IMR-90 (cell line): Measurements from ENCODE around the gene LRFN2. TPM values are rescaled to one million over a fixed set of nuclear protein-coding genes. Genes with fewer than 3 reads are reported as not detected.

Experiments
- ATAC-seq: fragments of 200-7000 bp; cut with Tn5 transposase; 2 replicates; pipeline ENCODE4 v1.9.1; 2020; ENCODE audit warnings: low read depth, mild to moderate bottlenecking, moderate library complexity
- BruUV-seq: library from RNA; stranded (reverse); fragments of 400-500 nt; replicated peaks from 2 replicates; lab custom pipeline; 2021; lab: Mats Ljungman, UMichigan
- CTCF ChIA-PET: fragments of 300-600 bp; formaldehyde crosslinking; extraction: SDS; loops from one replicate; lab custom pipeline; 2021; ENCODE audit warnings: antibody characterized with exemption; lab: Yijun Ruan, JAX
- POLR2A ChIA-PET: fragments of 300-600 bp; sonication (Branson Sonifier 250); formaldehyde crosslinking; loops from one replicate; lab custom pipeline; 2022; ENCODE audit warnings: antibody characterized with exemption; ENCODE audit not compliant: unreplicated experiment; lab: Charles Lee
- DNase-seq: peaks from one replicate; pipeline ENCODE4 v3.0.0; 2013
- H2AFZ ChIP-seq: replicated peaks from 2 replicates; pipeline ENCODE3; 2013; ENCODE audit warnings: low read length, mild to moderate bottlenecking; ENCODE audit not compliant: poor library complexity
- H2AK5ac ChIP-seq: 2 replicates; pipeline ENCODE4 v1.6.1; 2013; ENCODE audit warnings: low read depth, low read length, inconsistent platforms
- H2AK9ac ChIP-seq: replicated peaks from 2 replicates; pipeline ENCODE3; 2013; ENCODE audit warnings: mild to moderate bottlenecking, low read depth, low read length, moderate library complexity; ENCODE audit not compliant: poor library complexity
- H2BK120ac ChIP-seq: 2 replicates; pipeline ENCODE4 v1.6.1; 2013; ENCODE audit warnings: low read depth, low read length, inconsistent platforms
- H2BK15ac ChIP-seq: 3 replicates; pipeline ENCODE4 v1.6.1; 2013; ENCODE audit warnings: low read depth, low read length, inconsistent platforms
- H2BK20ac ChIP-seq: 2 replicates; pipeline ENCODE4 v1.6.1; 2013; ENCODE audit warnings: low read depth, mild to moderate bottlenecking, inconsistent platforms, low read length, moderate library complexity
- H2BK5ac ChIP-seq: 2 replicates; pipeline ENCODE4 v1.6.1; 2013; ENCODE audit warnings: mild to moderate bottlenecking, low read depth, low read length, inconsistent platforms; ENCODE audit not compliant: poor library complexity, severe bottlenecking
- H3K14ac ChIP-seq: replicated peaks from 2 replicates; pipeline ENCODE4 v1.6.1; 2013; ENCODE audit warnings: low read depth, low read length, inconsistent platforms
- H3K18ac ChIP-seq: 2 replicates; pipeline ENCODE4 v1.6.1; 2013; ENCODE audit warnings: low read depth, low read length, control low read depth
- H3K23ac ChIP-seq: 2 replicates; pipeline ENCODE4 v1.6.1; 2013; ENCODE audit warnings: low read depth, low read length, inconsistent platforms
- H3K27ac ChIP-seq: 2 replicates; pipeline ENCODE4 v1.5.1; 2013; ENCODE audit warnings: mild to moderate bottlenecking, control low read depth, low read length; ENCODE audit not compliant: insufficient read depth
- H3K27me3 ChIP-seq: 2 replicates; pipeline ENCODE4 v1.6.1; 2013; ENCODE audit warnings: low read length; ENCODE audit not compliant: control insufficient read depth, insufficient read depth
- H3K36me3 ChIP-seq: 2 replicates; pipeline ENCODE4 v1.6.1; 2013; ENCODE audit warnings: low read length, mixed read lengths; ENCODE audit not compliant: control insufficient read depth, insufficient read depth
- H3K4ac ChIP-seq: 2 replicates; pipeline ENCODE4 v1.6.1; 2013; ENCODE audit warnings: low read depth, low read length, inconsistent platforms
- H3K4me1 ChIP-seq: 2 replicates; pipeline ENCODE4 v1.6.1; 2013; ENCODE audit warnings: low read length, mixed read lengths; ENCODE audit not compliant: control insufficient read depth, insufficient read depth
- H3K4me2 ChIP-seq: 2 replicates; pipeline ENCODE4 v1.6.1; 2013; ENCODE audit warnings: low read depth, mild to moderate bottlenecking, control low read depth, low read length, moderate library complexity
- H3K4me3 ChIP-seq: 2 replicates; pipeline ENCODE4 v1.5.1; 2013; ENCODE audit warnings: low read depth, mild to moderate bottlenecking, control low read depth, low read length, moderate library complexity; ENCODE audit not compliant: insufficient read depth
- H3K56ac ChIP-seq: 2 replicates; pipeline ENCODE4 v1.6.1; 2013; ENCODE audit warnings: low read length, inconsistent platforms; ENCODE audit not compliant: insufficient read depth; ENCODE audit errors: extremely low read depth
- H3K79me1 ChIP-seq, 2 experiments: 2 replicates each; pipeline ENCODE4 v1.6.1; 2013; ENCODE audit warnings: low read length in 2 of 2, inconsistent platforms in 1 of 2, low read depth in 1 of 2
- H3K9ac ChIP-seq: 2 replicates; pipeline ENCODE4 v1.6.1; 2013; ENCODE audit warnings: low read depth, low read length, control low read depth
- H3K9me1 ChIP-seq: 2 replicates; pipeline ENCODE4 v1.6.1; 2013; ENCODE audit warnings: low read length, inconsistent platforms; ENCODE audit not compliant: insufficient read depth
- H3K9me3 ChIP-seq: 2 replicates; pipeline ENCODE4 v1.6.1; 2013; ENCODE audit warnings: low read length; ENCODE audit not compliant: control insufficient read depth, insufficient read depth
- H4K20me1 ChIP-seq: 2 replicates; pipeline ENCODE4 v1.6.1; 2013; ENCODE audit warnings: low read length, inconsistent platforms; ENCODE audit not compliant: insufficient read depth
- H4K5ac ChIP-seq: 2 replicates; pipeline ENCODE4 v1.6.1; 2013; ENCODE audit warnings: mild to moderate bottlenecking, low read depth, low read length, control low read depth
- H4K8ac ChIP-seq, 2 experiments: 2 replicates each; pipeline ENCODE4 v1.6.1; 2013; ENCODE audit warnings: low read depth in 2 of 2, low read length in 2 of 2, control low read depth in 1 of 2, inconsistent platforms in 1 of 2
- H4K91ac ChIP-seq: 2 replicates; pipeline ENCODE4 v1.6.1; 2013; ENCODE audit warnings: low read depth, low read length, inconsistent platforms; ENCODE audit not compliant: insufficient read depth
- CEBPB ChIP-seq: IDR thresholded peaks from 2 replicates; pipeline ENCODE4 v1.6.1; 2012; ENCODE audit warnings: low read depth, low read length, improper control_type of control experiment
- CTCF ChIP-seq: conservative IDR thresholded peaks from 2 replicates; pipeline ENCODE4 v1.5.1; 2012; ENCODE audit warnings: mild to moderate bottlenecking, low read depth, low read length, improper control_type of control experiment
- RAD21 ChIP-seq: IDR thresholded peaks from 2 replicates; pipeline ENCODE4 v1.6.1; 2012; ENCODE audit warnings: low read length, improper control_type of control experiment
- RFX5 ChIP-seq: IDR thresholded peaks from 2 replicates; pipeline ENCODE4 v1.8.0; 2012; ENCODE audit warnings: low read depth, mild to moderate bottlenecking, low read length, moderate library complexity
- SMC3 ChIP-seq: fragments of 150-350 bp; IDR thresholded peaks from 2 replicates; pipeline ENCODE4 v1.6.1; 2016; ENCODE audit warnings: low read depth, mild to moderate bottlenecking, antibody characterized with exemption, low read length, moderate library complexity
- USF2 ChIP-seq: fragments of 150-350 bp; IDR thresholded peaks from 2 replicates; pipeline ENCODE4 v1.6.1; 2017; ENCODE audit warnings: mild to moderate bottlenecking, antibody characterized with exemption, low read length, low read depth
- WGBS, 2 experiments: methylation state at CpG; one replicate each; pipeline versions ENCODE4 v1.1.5 to v1.1.7; 2013; ENCODE audit warnings: missing lambda C conversion rate in 2 of 2; ENCODE audit not compliant: insufficient read length in 1 of 2; ENCODE audit errors: extremely low coverage in 2 of 2; 5-methylcytosine and 5-hydroxymethylcytosine counted together
- dilution Hi-C: fragments of 300-500 bp; cut with HindIII; formaldehyde crosslinking; loops from one replicate; pipeline ENCODE4 v1.14.3; 2018; ENCODE audit warnings: low sequenced_read_pairs; ENCODE audit not compliant: unreplicated experiment
- in situ Hi-C: fragments of 300-500 bp; cut with MboI; formaldehyde crosslinking; loops from 3 replicates; pipeline ENCODE4 v1.14.3; 2019; ENCODE audit warnings: low sequenced_read_pairs, inconsistent platforms, mixed read lengths
- intact Hi-C: fragments of 100-400 bp; cut with micrococcal nuclease; formaldehyde crosslinking; loops from 2 replicates; pipeline ENCODE4 v1.10.0; 2022
- polyA plus RNA-seq, 3 experiments: library from polyadenylated mRNA; depleted of rRNA; stranded (reverse); fragments of >200 nt; gene quantifications; 2 replicates each; pipeline ENCODE4 v1.2.3, GENCODE V29; 2012; ENCODE audit warnings: low replicate concordance in 1 of 3
- total RNA-seq: library from RNA; depleted of rRNA; stranded (reverse); fragments of >200 nt; gene quantifications from 2 replicates; pipeline ENCODE4 v1.2.3, GENCODE V29; 2012

The LRFN2 gene
- total and polyA plus RNA-seq, 2 of the 4 experiments (the other 2 are of a cell fraction), result not detected

GRCh38 chr6:40550202-40551101 lies 36.7 kb downstream of the LRFN2 start:
- no peak overlapping the region for H2BK120ac ChIP-seq
- no peak overlapping the region for H3K14ac ChIP-seq
- no peak overlapping the region for H3K4me3 ChIP-seq
- no peaks in the 10 kb centered on the region for H3K36me3 ChIP-seq
- H2BK20ac ChIP-seq, result no peak overlapping the region
- intact Hi-C loops, result loop anchor here (2.0 to 10.0 kb wide), 3 partner anchors 294 to 514 kb away; no protein-coding TSS in a partner anchor
- H3K4me1 ChIP-seq, result no peaks in the 10 kb centered on the region
- no peak overlapping the region for H3K9ac ChIP-seq
- H2AK5ac ChIP-seq, result no peak overlapping the region
- dilution Hi-C loops, result no loop called here
- no peak overlapping the region for H2AK9ac ChIP-seq
- no peaks in the 10 kb centered on the region for H3K9me1 ChIP-seq
- no peak overlapping the region for H3K23ac ChIP-seq
- ChIA-PET POLR2A (no interaction called here), CTCF (no interaction called here)
- no peak overlapping the region for H3K4me2 ChIP-seq
- H3K18ac ChIP-seq, result no peak overlapping the region
- no peaks in the 10 kb centered on the region for H3K79me1 ChIP-seq
- DNase-seq (peak; percentile 59), ATAC-seq (peak; percentile 82)
- no peak overlapping the region for H4K91ac ChIP-seq
- no peak overlapping the region for H4K8ac ChIP-seq
- no peaks in the 10 kb centered on the region; the same call in 1 of the 2 replicates for H3K27me3 ChIP-seq
- no peak overlapping the region for H3K56ac ChIP-seq
- in situ Hi-C loops, result loop anchor here (10.0 kb wide), 1 partner anchor 474 kb away; no protein-coding TSS in a partner anchor
- WGBS, 2 experiments, result 73% methylated on average over 9 of the region's 12 CpGs; no CpG with 5 or more reads in 1 of the 2 experiments
- TF ChIP-seq USF2 (no peak), RFX5 (no peak), CEBPB (0 out of 2 replicates have a peak, but pooled peaks have one; percentile 39), CTCF (peak; percentile 59), SMC3 (peak; percentile 45), RAD21 (peak; percentile 47; the same call in 1 of the 2 replicates)
- H2AFZ ChIP-seq, result no peak overlapping the region
- no TSS peak for BruUV-seq
- H4K20me1 ChIP-seq, result no peaks in the 10 kb centered on the region
- no peak overlapping the region for H2BK15ac ChIP-seq
- no peak overlapping the region for H2BK5ac ChIP-seq
- no peak overlapping the region for H3K27ac ChIP-seq
- H3K4ac ChIP-seq, result no peak overlapping the region
- H3K9me3 ChIP-seq, result no peaks in the 10 kb centered on the region
- H4K5ac ChIP-seq, result no peak overlapping the region
